OCI-LY3 (cell line): ENCODE measurements around the gene BCAR3.

Experiments used
- H2AFZ ChIP-seq: fragments of 200-600, 300-600 bp; shearing (Covaris generic); 2 replicates; pipeline ENCODE4 v1.6.0; 2014; ENCODE audit warnings: antibody characterized with exemption, low read depth, low read length
- H3K27ac ChIP-seq: fragments of 200-600, 300-600 bp; sonication (generic); 2 replicates; pipeline ENCODE4 v1.5.1; 2014; ENCODE audit warnings: mild to moderate bottlenecking, low read length, moderate library complexity, mixed read lengths
- H3K27me3 ChIP-seq: fragments of 200-600, 300-600 bp; sonication (generic); 2 replicates; pipeline ENCODE4 v1.6.1; 2014; ENCODE audit warnings: low read depth, low read length, mixed read lengths
- H3K36me3 ChIP-seq: fragments of 200-600, 300-600 bp; sonication (generic); replicated peaks from 2 replicates; pipeline ENCODE3; 2014; ENCODE audit warnings: low read depth, low read length, mixed read lengths
- H3K4me1 ChIP-seq: fragments of 300-600, 200-600 bp; sonication (generic); 2 replicates; pipeline ENCODE4 v1.6.1; 2014; ENCODE audit warnings: low read length, mixed read lengths
- H3K4me2 ChIP-seq: fragments of 200-600, 300-600 bp; sonication (generic); 2 replicates; pipeline ENCODE4 v1.6.1; 2014; ENCODE audit warnings: low read length, mixed read lengths
- H3K4me3 ChIP-seq: fragments of 300-600, 200-600 bp; sonication (generic); 2 replicates; pipeline ENCODE4 v1.5.1; 2014; ENCODE audit warnings: antibody characterized with exemption, mild to moderate bottlenecking, low read length, moderate library complexity
- H3K79me2 ChIP-seq: fragments of 300-600, 200-600 bp; shearing (Covaris generic); 2 replicates; pipeline ENCODE4 v1.6.1; 2014; ENCODE audit warnings: mild to moderate bottlenecking, low read length, mixed read lengths
- H3K9ac ChIP-seq: fragments of 300-600, 200-600 bp; shearing (Covaris generic); 2 replicates; pipeline ENCODE4 v1.6.0; 2014; ENCODE audit warnings: mild to moderate bottlenecking, low read length, moderate library complexity
- H3K9me3 ChIP-seq: fragments of 200-600, 300-600 bp; shearing (Covaris generic); 2 replicates; pipeline ENCODE4 v1.6.1; 2014; ENCODE audit warnings: low read length, mixed read lengths; ENCODE audit not compliant: insufficient read depth
- H4K20me1 ChIP-seq: fragments of 200-600, 300-600 bp; sonication (generic); 2 replicates; pipeline ENCODE4 v1.6.1; 2016; ENCODE audit warnings: low read length, mixed read lengths; ENCODE audit not compliant: insufficient read depth
- EZH2phosphoT487 ChIP-seq: fragments of 200-600 bp; shearing (Covaris generic); IDR thresholded peaks from 2 replicates; pipeline ENCODE4 v1.6.1; 2018; ENCODE audit warnings: antibody characterized with exemption, mixed run types, low read depth
- TF ChIP-seq, protein P1 (sequence below): fragments of 200-600, 300-600 bp; sonication (generic); IDR thresholded peaks from 2 replicates; pipeline ENCODE4 v1.5.1; 2014; ENCODE audit warnings: antibody characterized with exemption, low read length, low read depth

The BCAR3 gene

DNA sequence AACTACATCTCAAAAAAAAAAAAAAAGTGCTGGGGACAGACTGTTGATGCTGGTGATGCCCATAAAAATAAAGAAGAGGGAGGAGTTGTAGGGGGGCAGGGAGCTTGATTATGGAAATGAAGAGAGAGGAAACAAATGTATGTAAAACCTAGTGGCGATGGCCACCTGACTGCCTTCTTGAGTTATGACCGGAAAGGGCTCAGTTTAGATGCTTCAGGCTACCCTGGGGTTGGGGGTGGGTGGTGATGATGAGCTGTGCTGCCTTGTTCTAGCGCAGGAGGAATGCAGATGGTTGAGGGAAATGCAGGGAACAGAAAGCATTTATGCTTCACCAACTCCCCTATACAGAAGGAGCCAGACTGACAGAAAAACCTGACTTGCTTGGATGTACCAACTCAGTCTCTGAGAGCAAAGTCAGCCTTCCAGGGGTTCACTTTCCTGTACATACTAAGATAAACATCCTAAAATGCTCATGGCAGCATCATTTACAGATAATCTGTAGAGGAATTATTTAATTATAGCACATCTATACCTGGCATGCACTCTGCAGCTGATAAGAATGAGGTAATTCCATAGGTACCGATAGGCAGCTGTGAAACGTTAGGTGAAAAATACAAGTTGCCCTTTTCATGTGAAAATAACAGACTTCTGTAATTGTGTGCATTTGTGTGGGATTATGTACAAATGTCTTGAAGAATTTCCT, 8.0 kb upstream of the BCAR3 start:
- H2AFZ ChIP-seq: no peak overlapping the region
- TF ChIP-seq EZH2phosphoT487: no peak
- TF ChIP-seq, protein P1, sequence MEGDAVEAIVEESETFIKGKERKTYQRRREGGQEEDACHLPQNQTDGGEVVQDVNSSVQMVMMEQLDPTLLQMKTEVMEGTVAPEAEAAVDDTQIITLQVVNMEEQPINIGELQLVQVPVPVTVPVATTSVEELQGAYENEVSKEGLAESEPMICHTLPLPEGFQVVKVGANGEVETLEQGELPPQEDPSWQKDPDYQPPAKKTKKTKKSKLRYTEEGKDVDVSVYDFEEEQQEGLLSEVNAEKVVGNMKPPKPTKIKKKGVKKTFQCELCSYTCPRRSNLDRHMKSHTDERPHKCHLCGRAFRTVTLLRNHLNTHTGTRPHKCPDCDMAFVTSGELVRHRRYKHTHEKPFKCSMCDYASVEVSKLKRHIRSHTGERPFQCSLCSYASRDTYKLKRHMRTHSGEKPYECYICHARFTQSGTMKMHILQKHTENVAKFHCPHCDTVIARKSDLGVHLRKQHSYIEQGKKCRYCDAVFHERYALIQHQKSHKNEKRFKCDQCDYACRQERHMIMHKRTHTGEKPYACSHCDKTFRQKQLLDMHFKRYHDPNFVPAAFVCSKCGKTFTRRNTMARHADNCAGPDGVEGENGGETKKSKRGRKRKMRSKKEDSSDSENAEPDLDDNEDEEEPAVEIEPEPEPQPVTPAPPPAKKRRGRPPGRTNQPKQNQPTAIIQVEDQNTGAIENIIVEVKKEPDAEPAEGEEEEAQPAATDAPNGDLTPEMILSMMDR: no peak
- H3K79me2 ChIP-seq: no peaks in the 10 kb centered on the region
- H3K4me3 ChIP-seq: no peak overlapping the region
- no peak overlapping the region for H3K27ac ChIP-seq
- no peaks in the 10 kb centered on the region for H3K9me3 ChIP-seq
- no peak overlapping the region for H3K9ac ChIP-seq
- H4K20me1 ChIP-seq: no peaks in the 10 kb centered on the region
- peak overlapping the region; percentile 16; the same call in 1 of the 2 replicates for H3K4me2 ChIP-seq
- H3K36me3 ChIP-seq: no peaks in the 10 kb centered on the region
- no peaks in the 10 kb centered on the region for H3K27me3 ChIP-seq
- H3K4me1 ChIP-seq: peaks cover 76% of the 10 kb centered on the region

DNA sequence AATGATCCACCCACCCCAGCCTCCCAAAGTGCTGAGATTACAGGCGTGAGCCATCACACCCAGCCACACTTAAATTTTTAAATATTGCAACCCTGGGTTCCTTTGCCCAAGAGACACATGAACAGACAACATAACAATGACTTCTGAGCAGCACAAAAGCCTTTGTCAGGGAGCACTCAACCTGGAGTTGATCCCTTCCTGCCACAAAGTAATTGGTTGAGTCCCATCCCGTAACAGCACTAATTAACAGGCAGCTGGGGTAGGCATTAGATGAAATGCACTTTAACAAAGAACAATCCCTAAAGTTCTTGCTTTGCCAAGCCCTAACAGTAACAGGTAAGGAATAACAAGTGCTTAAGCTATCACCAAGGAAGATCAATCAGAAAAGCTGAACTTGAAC, 5.9 kb upstream of the BCAR3 start:
- Histone ChIP-seq H3K4me1 (peaks cover 54% of the 10 kb centered on the region), H3K9me3 (no peaks in the 10 kb centered on the region), H3K36me3 (no peaks in the 10 kb centered on the region), H3K27ac (no peak overlapping the region), H3K4me2 (no peak overlapping the region), H3K4me3 (no peak overlapping the region), H3K9ac (no peak overlapping the region), H3K27me3 (no peaks in the 10 kb centered on the region), H4K20me1 (no peaks in the 10 kb centered on the region), H2AFZ (no peak overlapping the region), H3K79me2 (no peaks in the 10 kb centered on the region)
- TF ChIP-seq, protein P1: no peak
- TF ChIP-seq EZH2phosphoT487: no peak

DNA sequence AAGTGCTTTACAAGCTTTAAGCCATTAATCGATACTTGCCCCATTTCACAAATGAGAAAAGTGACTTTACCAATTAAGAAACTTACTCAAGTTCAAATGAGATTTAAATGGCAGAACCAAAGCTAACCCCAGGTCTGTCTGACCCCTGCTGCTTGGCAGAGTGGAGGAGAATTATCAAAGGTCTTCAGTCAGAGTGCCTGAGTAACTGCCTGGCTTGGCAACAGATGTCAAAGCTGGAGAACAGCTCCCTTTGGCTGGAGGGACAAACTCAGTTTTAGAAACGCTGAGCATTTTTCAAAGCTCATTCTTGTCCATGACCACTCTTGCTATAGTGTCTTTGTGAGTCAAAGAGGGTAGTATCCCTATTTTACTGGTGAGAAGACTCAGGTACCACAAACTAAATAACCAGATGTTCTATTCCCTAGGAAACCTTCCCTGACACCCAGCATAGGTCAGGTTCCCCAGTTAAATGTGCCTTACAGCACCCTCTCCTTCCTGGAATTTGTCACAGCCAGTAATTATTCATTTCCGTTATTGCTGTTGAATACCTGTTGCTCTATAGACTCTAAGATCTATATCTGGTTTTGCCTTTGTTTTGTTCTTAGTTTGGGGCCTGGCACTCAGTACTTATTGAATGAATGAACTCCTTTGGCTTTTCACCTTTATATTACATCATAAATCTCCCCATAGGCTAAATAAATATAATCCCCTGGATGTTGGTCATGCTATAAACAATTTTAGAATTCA, 5.0 kb upstream of the BCAR3 start:
- Histone ChIP-seq H3K27ac (no peak overlapping the region), H2AFZ (no peak overlapping the region), H3K4me1 (peaks cover 50% of the 10 kb centered on the region), H3K36me3 (no peaks in the 10 kb centered on the region), H4K20me1 (no peaks in the 10 kb centered on the region), H3K4me3 (no peak overlapping the region), H3K9me3 (no peaks in the 10 kb centered on the region), H3K79me2 (no peaks in the 10 kb centered on the region), H3K4me2 (peak overlapping the region; percentile 64), H3K9ac (no peak overlapping the region), H3K27me3 (no peaks in the 10 kb centered on the region)
- no peak for TF ChIP-seq EZH2phosphoT487
- TF ChIP-seq, protein P1: no peak

DNA sequence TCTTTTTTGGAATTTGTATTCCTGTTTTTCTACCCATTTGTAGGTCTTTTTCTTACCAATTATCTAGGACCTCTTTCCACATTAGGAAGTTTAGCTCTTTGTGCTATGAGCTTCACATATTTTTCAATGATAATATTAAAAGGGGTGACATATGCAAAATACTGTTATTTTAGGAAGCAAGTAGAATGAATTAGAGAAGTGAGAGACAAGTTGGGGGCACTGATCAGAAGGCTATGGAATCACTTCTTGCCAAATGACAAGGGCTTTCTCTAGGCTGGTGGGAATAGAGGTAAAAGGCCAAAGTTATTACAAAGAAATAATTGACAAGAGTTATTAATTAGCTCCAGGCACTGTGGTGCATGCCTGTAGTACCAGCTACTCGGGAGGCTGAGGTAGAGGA, 4.3 kb upstream of the BCAR3 start:
- H2AFZ ChIP-seq: no peak overlapping the region
- peak overlapping the region; percentile 18; the same call in 1 of the 2 replicates for H3K4me3 ChIP-seq
- H3K36me3 ChIP-seq: no peaks in the 10 kb centered on the region
- no peak overlapping the region for H3K27ac ChIP-seq
- no peaks in the 10 kb centered on the region for H4K20me1 ChIP-seq
- no peak for TF ChIP-seq EZH2phosphoT487
- TF ChIP-seq, protein P1: no peak
- H3K4me1 ChIP-seq: peaks cover 42% of the 10 kb centered on the region
- H3K27me3 ChIP-seq: no peaks in the 10 kb centered on the region
- H3K4me2 ChIP-seq: peak overlapping the region; percentile 64
- H3K9me3 ChIP-seq: no peaks in the 10 kb centered on the region
- H3K9ac ChIP-seq: no peak overlapping the region
- peaks cover 6% of the 10 kb centered on the region for H3K79me2 ChIP-seq
